ENCODE data around the gene NEO1. TPM values are rescaled to one million over a fixed set of nuclear protein-coding genes. Genes with fewer than 3 reads are reported as not detected.

NEO1 gene, protein sequence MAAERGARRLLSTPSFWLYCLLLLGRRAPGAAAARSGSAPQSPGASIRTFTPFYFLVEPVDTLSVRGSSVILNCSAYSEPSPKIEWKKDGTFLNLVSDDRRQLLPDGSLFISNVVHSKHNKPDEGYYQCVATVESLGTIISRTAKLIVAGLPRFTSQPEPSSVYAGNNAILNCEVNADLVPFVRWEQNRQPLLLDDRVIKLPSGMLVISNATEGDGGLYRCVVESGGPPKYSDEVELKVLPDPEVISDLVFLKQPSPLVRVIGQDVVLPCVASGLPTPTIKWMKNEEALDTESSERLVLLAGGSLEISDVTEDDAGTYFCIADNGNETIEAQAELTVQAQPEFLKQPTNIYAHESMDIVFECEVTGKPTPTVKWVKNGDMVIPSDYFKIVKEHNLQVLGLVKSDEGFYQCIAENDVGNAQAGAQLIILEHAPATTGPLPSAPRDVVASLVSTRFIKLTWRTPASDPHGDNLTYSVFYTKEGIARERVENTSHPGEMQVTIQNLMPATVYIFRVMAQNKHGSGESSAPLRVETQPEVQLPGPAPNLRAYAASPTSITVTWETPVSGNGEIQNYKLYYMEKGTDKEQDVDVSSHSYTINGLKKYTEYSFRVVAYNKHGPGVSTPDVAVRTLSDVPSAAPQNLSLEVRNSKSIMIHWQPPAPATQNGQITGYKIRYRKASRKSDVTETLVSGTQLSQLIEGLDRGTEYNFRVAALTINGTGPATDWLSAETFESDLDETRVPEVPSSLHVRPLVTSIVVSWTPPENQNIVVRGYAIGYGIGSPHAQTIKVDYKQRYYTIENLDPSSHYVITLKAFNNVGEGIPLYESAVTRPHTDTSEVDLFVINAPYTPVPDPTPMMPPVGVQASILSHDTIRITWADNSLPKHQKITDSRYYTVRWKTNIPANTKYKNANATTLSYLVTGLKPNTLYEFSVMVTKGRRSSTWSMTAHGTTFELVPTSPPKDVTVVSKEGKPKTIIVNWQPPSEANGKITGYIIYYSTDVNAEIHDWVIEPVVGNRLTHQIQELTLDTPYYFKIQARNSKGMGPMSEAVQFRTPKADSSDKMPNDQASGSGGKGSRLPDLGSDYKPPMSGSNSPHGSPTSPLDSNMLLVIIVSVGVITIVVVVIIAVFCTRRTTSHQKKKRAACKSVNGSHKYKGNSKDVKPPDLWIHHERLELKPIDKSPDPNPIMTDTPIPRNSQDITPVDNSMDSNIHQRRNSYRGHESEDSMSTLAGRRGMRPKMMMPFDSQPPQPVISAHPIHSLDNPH (N-terminal part only)
- total RNA-seq (10 to 100 TPM; 22.5 to 33.3 (median 26.0) TPM), polyA plus RNA-seq (10 to 100 TPM in 1 of 3 donors, 1 to 10 TPM in 2; 2.5 to 18.6 (median 7.8) TPM)
- long read RNA-seq, donor 1, partial matches to known transcripts, result 2 of 6 reads
- long read RNA-seq, donor 1, other reads (novel, unspliced or antisense), result 4 of 6 reads
- long read RNA-seq, donor 2, partial matches to known transcripts, result 1 of 8 reads
- long read RNA-seq, donor 2, other reads (novel, unspliced or antisense), result 7 of 8 reads

DNA sequence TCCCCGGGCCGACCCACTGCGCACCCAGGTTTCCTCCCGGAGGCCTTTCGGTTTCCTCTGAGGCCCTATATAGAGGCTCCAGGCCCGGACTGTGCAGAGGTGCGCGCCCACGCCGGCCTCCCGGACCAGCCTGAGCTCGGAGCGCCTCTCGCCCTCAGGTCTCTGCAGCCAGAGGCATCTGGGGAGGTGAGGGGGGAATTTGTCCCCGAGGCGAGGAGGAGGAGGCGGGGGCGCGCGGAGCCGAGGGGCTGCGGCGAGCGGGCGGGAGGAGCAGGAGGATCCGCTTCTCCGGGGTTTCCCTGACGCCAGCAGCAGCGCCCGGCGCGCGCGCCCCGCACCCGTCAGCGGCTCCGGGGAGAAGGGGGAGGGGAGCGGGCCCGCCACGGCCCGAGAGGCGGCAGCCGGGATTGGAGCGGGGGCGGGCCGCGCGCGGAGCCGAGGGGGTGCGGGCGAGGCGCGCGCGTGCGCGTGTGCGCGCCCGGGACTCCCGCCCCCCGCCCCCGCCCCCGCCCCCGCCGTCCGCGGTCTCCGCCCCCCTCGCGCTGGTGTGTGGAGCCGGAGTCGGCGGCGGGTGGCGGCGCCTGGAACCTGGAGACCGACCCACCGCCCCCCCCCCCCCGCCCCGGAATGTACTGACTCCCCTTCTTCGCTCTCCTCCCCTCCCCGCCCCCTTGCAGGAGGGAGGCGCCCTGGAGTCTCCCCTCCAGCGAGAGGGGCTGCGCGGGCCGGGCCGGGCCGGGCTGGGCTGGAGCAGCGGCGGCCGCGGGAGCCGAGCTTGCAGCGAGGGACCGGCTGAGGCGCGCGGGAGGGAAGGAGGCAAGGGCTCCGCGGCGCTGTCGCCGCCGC is at the start of gene NEO1:
NEO1 (plus strand) TSS at position 657 of the 846 bp plus-strand sequence. CDS start 213 bp downstream, outside the sequence.
- H3K4me3 ChIP-seq, result peak within 1 kb of the TSS; percentile 79
- H3K27ac ChIP-seq, result peak within 1 kb of the TSS; percentile 90
- DNase-seq, result peak; percentile 89 to 95
- ATAC-seq, result peak; percentile 91 to 95 (median 94)
- H3K4me1 ChIP-seq, result peaks cover 52% of the 10 kb centered on the region
- no peaks in the 10 kb centered on the region for H3K9me3 ChIP-seq
- no peaks in the 10 kb centered on the region for H3K27me3 ChIP-seq (ENCODE audit: insufficient read depth in 3 of 3, low read length in 2 of 3)
- intact Hi-C loops (cut with DNase I), result loop anchor here (2.0 to 10.0 kb wide), 4 partner anchors 85 to 267 kb away; partner anchors contain the start of gene ADPGK (in 1 of the 2)
- WGBS, 3 donors, result 0% methylated on average over 25 to 94 of the region's 108 CpGs
- TF ChIP-seq, protein P1, sequence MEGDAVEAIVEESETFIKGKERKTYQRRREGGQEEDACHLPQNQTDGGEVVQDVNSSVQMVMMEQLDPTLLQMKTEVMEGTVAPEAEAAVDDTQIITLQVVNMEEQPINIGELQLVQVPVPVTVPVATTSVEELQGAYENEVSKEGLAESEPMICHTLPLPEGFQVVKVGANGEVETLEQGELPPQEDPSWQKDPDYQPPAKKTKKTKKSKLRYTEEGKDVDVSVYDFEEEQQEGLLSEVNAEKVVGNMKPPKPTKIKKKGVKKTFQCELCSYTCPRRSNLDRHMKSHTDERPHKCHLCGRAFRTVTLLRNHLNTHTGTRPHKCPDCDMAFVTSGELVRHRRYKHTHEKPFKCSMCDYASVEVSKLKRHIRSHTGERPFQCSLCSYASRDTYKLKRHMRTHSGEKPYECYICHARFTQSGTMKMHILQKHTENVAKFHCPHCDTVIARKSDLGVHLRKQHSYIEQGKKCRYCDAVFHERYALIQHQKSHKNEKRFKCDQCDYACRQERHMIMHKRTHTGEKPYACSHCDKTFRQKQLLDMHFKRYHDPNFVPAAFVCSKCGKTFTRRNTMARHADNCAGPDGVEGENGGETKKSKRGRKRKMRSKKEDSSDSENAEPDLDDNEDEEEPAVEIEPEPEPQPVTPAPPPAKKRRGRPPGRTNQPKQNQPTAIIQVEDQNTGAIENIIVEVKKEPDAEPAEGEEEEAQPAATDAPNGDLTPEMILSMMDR (IDR thresholded peaks at IDR 0.05), result no peak
- H3K36me3 ChIP-seq (ENCODE audit: insufficient read depth in 1 of 2, low read depth in 1 of 2), result no peaks in the 10 kb centered on the region

DNA sequence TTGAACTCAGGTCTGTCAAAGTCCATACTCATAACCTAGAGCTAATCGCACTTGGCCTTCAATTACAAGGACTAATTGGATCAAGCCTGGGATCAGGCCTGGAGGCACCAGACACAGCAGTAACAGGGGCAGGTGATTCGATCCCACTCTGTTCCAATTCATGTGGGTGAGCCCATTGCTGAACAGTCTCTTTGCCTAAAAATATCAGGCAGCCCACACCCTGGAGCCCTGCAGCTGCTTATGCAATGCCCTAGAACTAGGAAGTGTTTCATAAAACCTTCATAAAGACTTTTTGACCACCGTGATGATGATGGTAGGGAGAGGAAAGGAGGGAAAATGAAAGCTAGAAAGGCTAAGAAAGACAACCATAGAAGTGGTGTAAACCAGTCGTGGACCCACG is 47.8 kb upstream of the NEO1 start:
- H3K36me3 ChIP-seq (ENCODE audit: insufficient read depth in 1 of 2, low read depth in 1 of 2), result no peaks in the 10 kb centered on the region
- TF ChIP-seq, protein P1 (IDR thresholded peaks at IDR 0.05), result no peak
- H3K27me3 ChIP-seq (ENCODE audit: insufficient read depth in 3 of 3, low read length in 2 of 3), result no peaks in the 10 kb centered on the region
- H3K4me3 ChIP-seq, result no peak overlapping the region
- peaks cover 27% of the 10 kb centered on the region for H3K4me1 ChIP-seq
- H3K9me3 ChIP-seq, result no peaks in the 10 kb centered on the region
- ATAC-seq, result no peak
- DNase-seq, result no peak
- H3K27ac ChIP-seq, result no peak overlapping the region
- intact Hi-C loops (cut with DNase I), result no loop called here
- whole genome bisulfite sequencing, 3 donors, result 87 to 89% (median 88%) methylated on average over 5 of the region's 5 CpGs

DNA sequence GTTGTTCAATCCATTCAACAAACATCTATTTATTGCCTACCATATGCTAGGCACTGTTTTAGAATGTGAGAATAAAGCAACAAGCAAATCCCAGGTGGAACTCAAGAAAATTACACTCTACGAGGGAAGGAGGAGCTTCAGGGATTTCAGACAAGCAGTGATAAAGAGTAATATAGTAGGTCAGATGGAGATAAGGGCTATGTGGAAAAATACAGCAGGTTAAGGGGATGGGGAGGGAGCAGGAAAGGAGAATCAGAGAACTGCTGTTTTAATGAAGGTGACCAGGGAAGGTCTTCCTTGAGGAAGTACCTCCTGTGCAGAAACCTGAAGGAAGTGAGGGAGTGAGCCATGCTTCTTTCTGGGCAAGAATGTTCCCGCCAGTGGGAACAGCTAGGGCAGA is 47.2 kb upstream of the NEO1 start:
- WGBS, 3 donors, result 86 to 93% (median 88%) methylated on average over 2 of the region's 2 CpGs

More for the DNA sequence above, 47.2 kb upstream of the NEO1 start:
- Histone ChIP-seq H3K27ac (no peak overlapping the region), H3K4me1 (peaks cover 23% of the 10 kb centered on the region), H3K27me3 (ENCODE audit: insufficient read depth in 3 of 3, low read length in 2 of 3) (no peaks in the 10 kb centered on the region), H3K9me3 (no peaks in the 10 kb centered on the region), H3K36me3 (ENCODE audit: insufficient read depth in 1 of 2, low read depth in 1 of 2) (no peaks in the 10 kb centered on the region), H3K4me3 (no peak overlapping the region)
- no peak for ATAC-seq
- no peak for DNase-seq
- intact Hi-C loops (cut with DNase I), result no loop called here
- TF ChIP-seq, protein P1 (IDR thresholded peaks at IDR 0.05), result no peak

All from psoas muscle (tissue), 8 donors.